Superior temporal gyrus (tissue), 1 donor: ENCODE measurements around the gene TMEM253.

Experiments
- DNase-seq: peaks from one replicate; pipeline ENCODE4 v3.0.0-alpha.2; 2016; ENCODE audit errors: extremely low spot score

Gene TMEM253

GRCh38 chr14:21103710-21104447 lies 3.0 kb downstream of the TMEM253 start:
- DNase-seq: peak; percentile 99

- DNase-seq: peak; percentile 92
Observed at GRCh38 chr14:21104448-21105060, 3.7 kb downstream of the TMEM253 start.

DNA sequence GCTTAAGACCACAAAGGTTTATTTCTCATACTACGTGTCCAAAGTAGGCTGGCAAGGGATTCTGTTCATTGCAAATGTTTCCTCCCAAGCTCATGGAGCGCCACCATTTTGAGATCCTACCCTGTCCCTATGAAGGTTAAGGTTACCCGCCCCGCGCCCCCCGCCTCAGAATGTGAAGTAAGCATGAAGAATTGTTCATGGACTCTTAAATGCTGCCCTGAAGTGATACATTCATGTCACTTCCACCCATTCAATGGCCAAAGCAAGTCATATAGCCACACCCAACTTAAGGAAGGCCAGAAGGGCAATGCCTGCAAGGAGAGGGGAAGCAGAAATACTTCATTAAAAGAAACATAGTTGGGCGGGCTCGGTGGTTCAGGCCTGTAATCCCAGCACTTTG lies 4.2 kb downstream of the TMEM253 start:
- DNase-seq: no peak

- DNase-seq: no peak
Observed at GRCh38 chr14:21106176-21106497, 5.3 kb downstream of the TMEM253 start.

DNA sequence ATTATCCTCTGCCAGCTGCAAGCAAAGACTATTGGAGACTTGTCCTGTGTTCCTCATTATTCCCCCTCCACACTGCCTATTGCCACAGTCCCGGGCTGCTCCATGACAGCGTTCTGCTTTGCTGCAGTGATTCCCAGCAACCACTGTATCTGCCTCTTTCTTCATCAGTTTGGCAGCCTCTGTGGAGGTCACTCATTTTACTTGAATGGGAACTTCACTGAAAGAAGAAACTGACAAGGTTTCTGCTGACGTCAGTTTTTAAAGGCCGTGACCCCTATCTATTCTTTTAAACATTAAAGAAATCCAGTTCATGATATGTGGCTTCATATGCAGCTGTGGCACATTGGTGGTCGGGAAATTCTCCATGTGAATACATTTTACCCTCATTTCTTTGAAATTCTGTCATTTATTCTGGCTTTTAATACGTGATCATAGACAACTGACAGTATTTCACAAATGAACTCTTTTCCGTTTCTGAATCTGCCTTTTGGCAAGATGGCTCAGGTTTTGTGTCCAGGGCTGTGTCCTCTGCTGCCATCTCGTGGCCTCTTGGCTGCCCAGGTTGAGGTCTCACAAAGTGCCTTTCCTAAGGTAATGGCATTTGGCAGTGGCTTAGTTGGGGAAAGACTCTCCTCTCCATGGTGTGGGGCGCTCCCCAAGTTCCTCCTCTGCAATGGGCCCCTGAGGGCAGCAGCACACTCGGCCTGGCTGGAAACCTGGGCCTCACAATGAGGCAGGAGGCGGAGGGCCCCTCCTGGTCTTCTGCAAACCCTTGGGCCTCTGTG lies 5.8 kb downstream of the TMEM253 start:
- DNase-seq: peak; percentile 90

DNA sequence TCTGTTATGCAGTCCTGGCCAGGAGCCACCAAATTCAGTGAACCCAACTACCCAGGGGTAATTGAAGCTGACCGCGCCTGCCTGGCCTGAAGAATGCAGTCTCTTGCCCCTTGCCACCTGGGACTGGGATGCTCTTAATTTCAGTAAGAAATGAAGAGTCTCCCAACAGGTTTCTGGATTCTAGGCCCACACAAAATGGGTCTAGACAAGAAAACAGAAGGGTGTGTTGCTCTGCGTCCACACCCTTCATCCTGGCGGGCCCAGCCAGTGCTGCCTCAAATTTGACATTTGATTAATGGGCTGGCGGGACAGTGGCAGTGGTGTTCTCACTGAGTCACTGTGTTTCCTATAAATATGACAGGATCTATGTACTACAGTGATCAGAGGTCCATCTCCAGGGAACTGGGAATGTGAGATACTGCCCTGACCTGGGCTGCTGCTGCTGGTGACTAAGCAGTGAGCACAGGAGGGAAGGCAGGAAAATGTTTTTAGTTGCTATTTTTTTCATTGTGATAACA lies 6.5 kb downstream of the TMEM253 start:
- no peak for DNase-seq

DNA sequence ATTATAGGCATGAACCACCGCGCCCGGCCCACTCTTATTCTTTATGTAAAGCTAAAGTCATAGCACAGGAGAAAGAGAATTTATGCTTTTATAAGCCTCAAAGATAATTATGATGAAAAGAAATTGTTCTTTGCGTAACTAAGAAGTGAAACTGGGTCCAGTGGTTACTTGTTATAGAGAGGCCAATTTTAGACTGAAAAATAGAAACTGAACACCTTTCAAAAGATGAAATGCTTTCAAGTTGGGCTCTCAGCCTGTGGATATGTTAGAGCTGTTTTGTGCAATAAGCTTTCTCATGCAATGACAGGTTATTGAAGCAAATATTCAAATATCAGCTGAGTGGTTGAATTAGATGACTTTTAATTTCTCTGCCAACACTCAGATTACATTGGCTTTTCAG lies 7.9 kb downstream of the TMEM253 start:
- no peak for DNase-seq

- DNase-seq: no peak
Observed at GRCh38 chr14:21109377-21110138, 8.7 kb downstream of the TMEM253 start.

- DNase-seq: no peak
Observed at GRCh38 chr14:21112255-21112654, 11.4 kb downstream of the TMEM253 start.

DNA sequence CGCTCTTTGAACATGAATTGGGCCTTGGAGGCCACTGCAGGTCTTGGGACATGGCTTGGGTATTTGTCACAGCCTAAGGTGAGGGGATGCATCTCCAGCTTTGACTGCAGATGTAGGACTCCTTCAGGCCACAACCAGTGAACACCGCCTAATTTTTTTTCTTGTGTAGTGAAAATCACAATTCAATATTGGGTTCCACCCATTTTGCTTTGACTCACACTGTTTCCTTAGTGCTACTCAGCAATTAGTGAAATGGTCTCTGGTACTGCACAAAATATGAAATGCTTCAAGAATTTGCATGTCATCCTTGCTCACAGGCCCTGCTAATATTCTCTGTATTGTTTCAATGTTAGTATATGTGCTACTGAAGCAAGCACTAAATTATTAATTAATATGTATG lies 12.5 kb downstream of the TMEM253 start:
- no peak for DNase-seq

DNA sequence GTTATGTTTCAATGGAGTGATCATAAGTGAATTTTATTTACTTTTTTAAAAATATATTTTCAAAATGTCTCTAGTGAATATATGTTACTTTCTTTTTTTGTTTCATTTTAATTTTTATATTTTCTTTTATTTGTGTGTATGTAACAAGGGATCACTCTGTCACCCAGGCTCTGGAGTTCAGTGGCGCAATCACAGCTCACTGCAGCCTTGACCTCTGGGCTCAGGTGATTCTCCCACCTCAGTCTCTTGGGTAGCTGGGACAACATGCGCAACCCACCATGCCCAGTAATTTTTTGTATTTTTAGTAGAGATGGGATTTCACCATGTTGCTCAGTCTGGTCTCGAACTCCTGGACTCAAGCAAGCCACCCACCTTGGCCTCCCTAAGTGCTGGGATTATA lies 18.1 kb downstream of the TMEM253 start:
- no peak for DNase-seq

GRCh38 chr14:21120686-21121085 lies 19.8 kb downstream of the TMEM253 start:
- DNase-seq: no peak

GRCh38 chr14:21121122-21121521 lies 20.3 kb downstream of the TMEM253 start:
- no peak for DNase-seq

DNA sequence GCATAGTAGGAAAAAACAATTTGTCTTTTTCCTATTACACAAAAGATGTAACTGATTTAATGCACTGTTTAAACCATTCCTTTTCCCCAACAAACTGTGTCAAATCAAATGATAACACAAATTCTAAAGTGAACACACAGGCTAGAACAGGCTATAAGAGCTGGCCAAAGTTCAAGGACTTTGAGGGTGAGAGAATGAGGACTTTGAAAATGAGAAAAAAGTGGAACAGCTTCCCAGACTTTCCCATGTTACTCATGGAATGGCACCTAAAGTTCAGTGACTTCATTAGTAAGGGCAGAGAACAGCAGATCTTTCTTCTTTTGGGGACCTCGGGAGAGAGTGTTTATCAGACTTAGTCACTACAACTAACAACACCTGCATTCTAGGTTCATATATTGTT lies 22.6 kb downstream of the TMEM253 start:
- no peak for DNase-seq

DNA sequence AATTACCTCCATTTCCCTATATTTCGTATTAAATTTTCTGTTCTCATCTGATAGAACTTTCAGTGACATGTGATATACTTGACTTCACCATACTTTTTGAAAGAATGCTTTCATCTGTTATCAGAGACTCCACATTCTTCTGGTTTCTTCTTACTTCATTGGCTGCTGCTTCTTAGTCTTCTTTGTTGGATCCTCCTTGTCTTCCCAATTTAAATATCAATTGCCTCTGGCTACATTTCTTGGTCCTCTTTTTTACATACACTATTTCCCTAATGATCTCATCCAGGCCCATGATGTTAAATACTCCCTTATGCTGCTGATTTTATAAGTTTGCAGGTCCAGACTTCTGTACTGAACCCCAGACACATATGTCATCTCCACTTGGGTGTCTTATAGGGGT lies 33.0 kb downstream of the TMEM253 start:
- DNase-seq: no peak

DNA sequence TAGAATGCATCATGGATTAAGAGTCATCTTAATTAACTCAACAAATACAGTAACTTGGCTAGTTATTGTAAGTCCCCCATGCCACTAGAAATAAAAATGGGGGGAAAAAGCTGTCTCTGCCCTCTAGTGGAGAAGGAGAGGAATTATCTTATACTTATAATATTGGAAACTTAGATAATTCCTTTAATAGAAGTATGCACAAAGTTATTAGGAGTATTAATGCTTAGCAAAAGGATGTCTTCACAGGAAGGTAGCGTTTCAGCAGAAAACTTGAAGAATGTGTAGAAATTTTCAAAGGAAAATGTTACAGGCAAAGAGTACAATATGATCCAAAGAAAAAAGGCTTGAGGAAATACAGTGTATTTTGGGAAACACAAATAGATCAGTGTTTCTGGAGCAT lies 35.2 kb downstream of the TMEM253 start:
- peak; percentile 16 for DNase-seq

GRCh38 chr14:21142357-21142756 lies 41.5 kb downstream of the TMEM253 start:
- no peak for DNase-seq

DNA sequence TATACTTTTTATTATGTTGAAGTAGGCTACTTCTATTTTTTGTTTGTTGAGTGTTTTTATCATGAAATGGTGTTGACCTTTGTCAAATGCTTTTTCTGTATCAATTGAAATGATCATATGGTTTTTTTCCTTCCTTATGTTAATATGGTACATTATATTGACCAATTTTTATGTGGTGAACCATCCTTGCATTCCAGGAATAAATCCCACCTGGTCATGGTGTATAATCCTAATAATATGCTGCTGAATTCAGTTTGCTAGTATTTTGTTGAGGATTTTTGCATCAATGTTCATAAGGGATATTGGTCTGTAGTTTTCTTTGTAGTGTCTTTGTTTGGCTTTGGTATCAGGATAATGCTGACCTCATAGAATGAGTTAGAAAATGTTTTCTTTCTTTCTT lies 44.6 kb downstream of the TMEM253 start:
- DNase-seq: no peak

DNA sequence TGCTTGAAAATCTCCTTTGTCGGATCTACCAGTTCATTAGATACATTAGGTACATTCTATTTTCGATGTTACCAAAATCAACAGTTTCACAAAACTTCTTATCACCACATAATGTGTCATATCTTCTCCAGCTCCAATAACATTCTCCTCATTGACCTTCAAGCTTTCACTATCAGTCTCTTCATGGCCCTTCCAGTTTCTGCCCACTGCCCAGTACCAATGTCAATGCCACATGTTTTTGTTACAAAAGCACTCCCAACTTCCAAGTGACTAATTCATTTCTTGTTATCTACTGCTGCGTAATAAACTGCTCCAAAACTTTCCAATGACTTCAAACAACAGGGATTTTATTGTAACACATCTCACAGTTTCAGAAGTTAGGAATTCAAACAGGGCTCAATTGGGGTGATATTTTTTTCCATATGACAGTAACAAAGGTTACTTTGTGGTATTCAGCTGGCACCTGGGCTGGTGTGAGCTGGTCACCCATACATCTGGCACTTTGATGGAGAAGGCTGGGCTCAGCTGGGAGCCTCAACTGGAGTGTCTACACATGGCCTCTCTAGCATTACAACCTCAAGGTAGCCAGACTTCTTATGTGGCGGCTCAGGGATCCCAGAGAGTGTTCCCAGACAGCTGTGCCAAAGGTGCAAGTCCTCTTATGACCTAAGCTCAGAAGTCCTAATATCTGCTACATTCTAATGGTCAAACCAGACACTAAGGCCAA lies 48.9 kb downstream of the TMEM253 start:
- no peak for DNase-seq
